ENCODE results near the gene RASSF3. TPM values are rescaled to one million over a fixed set of nuclear protein-coding genes. Genes with fewer than 3 reads are reported as not detected.
A peak's percentile ranks its signal among the peaks of the same experiment; 100 is the strongest.

The RASSF3 gene
- total RNA-seq, 1 donor from 2014 or later = 31.8 TPM

DNA sequence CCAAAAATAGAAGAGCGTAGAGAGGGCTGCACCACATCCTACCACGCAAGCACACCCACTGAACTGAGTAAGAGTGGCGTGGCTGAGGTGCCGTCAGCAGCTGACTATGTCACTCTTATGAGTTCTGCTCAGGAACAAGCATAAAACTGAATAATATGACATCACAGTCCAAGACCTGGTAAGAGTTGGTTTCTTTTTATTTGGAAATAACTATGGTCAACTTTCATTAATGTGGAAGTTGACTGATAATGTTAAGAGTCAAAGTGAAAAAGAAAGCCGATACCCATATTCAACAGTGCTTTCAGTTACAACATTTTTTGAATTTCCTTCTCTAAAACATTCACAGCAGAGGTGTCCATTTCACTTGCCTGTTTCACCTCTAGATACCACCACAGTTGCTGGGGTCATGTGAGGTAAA is 104.3 kb downstream of the RASSF3 start:
- no peaks in the 10 kb centered on the region for H3K9me3 ChIP-seq (ENCODE audit: control insufficient read depth in 3 of 3, low read length in 3 of 3)
- H3K27me3 ChIP-seq (ENCODE audit: control insufficient read depth in 3 of 3, insufficient read depth in 3 of 3, low read length in 3 of 3) = no peaks in the 10 kb centered on the region
- no peak overlapping the region for H3K4me3 ChIP-seq (ENCODE audit: low read length in 3 of 3)
- H3K36me3 ChIP-seq (ENCODE audit: control insufficient read depth in 3 of 3, insufficient read depth in 3 of 3, low read length in 3 of 3) = peaks cover 15 to 30% (median 25%) of the 10 kb centered on the region in 3 donors
- H3K27ac ChIP-seq (ENCODE audit: low read depth, low read length) = no peak overlapping the region
- no peak overlapping the region for H3K9ac ChIP-seq (ENCODE audit: low read depth in 1 of 3, low read length in 3 of 3)
- H3K4me1 ChIP-seq (ENCODE audit: control insufficient read depth in 3 of 3, insufficient read depth in 3 of 3, low read length in 3 of 3) = no peaks in the 10 kb centered on the region

DNA sequence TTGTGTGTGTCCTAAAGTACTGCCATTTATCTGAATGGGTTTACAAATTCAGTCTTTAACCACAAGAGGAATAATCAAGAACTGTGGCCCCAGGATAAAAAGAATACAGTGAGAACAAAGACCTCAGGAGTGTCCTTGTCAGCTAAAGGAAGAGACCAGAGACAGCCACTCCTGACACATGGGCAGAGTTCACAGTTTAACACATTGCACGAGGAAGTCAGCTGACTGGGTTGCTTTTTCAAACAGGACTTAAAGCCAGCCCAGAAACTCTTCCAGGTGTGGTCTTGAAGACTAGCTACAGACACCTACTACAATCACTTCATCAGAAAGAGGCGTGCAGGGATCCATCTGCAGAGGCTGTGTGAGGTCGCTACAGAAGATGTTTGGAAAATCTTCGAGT is 106.1 kb downstream of the RASSF3 start:
- Histone ChIP-seq H3K27me3 (ENCODE audit: control insufficient read depth in 3 of 3, insufficient read depth in 3 of 3, low read length in 3 of 3) (no peaks in the 10 kb centered on the region), H3K4me3 (ENCODE audit: low read length in 3 of 3) (no peak overlapping the region), H3K9me3 (ENCODE audit: control insufficient read depth in 3 of 3, low read length in 3 of 3) (no peaks in the 10 kb centered on the region), H3K27ac (ENCODE audit: low read depth, low read length) (no peak overlapping the region), H3K4me1 (ENCODE audit: control insufficient read depth in 3 of 3, insufficient read depth in 3 of 3, low read length in 3 of 3) (no peaks in the 10 kb centered on the region), H3K9ac (ENCODE audit: low read depth in 1 of 3, low read length in 3 of 3) (no peak overlapping the region), H3K36me3 (ENCODE audit: control insufficient read depth in 3 of 3, insufficient read depth in 3 of 3, low read length in 3 of 3) (peaks cover 30 to 47% (median 42%) of the 10 kb centered on the region in 3 donors)

DNA sequence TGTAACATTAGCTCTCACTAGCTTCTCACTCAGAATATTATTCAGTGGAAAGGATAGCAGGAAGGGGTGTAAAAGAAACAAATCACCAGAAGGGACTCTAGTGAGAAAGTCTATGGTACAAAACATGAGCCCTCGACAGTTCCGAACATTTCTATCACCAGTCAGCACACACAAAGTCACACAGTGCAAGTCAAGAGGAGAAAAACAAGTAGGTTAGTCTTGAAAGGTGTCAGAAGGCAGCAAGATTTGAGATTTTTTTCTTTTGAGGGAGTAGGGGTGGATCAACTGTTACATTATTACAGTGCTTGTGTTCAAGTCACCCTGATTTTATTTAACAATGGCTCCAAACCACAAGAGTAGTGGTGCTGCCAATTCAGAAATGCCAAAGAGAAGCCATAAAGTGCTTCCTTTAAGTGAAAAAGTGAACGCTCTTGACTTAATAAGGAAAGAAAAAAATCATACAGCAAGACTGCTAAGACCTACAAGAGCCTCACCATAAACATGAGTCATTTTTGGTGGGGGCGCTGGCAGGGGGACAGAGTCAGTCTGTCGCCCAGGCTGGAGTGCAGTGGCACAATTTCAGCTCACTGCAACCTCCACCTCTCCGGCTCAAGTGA is 106.7 kb downstream of the RASSF3 start:
- Histone ChIP-seq H3K36me3 (ENCODE audit: control insufficient read depth in 3 of 3, insufficient read depth in 3 of 3, low read length in 3 of 3) (peaks cover 36 to 52% (median 46%) of the 10 kb centered on the region in 3 donors), H3K9me3 (ENCODE audit: control insufficient read depth in 3 of 3, low read length in 3 of 3) (no peaks in the 10 kb centered on the region), H3K4me1 (ENCODE audit: control insufficient read depth in 3 of 3, insufficient read depth in 3 of 3, low read length in 3 of 3) (no peaks in the 10 kb centered on the region), H3K9ac (ENCODE audit: low read depth in 1 of 3, low read length in 3 of 3) (no peak overlapping the region), H3K27me3 (ENCODE audit: control insufficient read depth in 3 of 3, insufficient read depth in 3 of 3, low read length in 3 of 3) (no peaks in the 10 kb centered on the region), H3K4me3 (ENCODE audit: low read length in 3 of 3) (no peak overlapping the region), H3K27ac (ENCODE audit: low read depth, low read length) (no peak overlapping the region)

DNA sequence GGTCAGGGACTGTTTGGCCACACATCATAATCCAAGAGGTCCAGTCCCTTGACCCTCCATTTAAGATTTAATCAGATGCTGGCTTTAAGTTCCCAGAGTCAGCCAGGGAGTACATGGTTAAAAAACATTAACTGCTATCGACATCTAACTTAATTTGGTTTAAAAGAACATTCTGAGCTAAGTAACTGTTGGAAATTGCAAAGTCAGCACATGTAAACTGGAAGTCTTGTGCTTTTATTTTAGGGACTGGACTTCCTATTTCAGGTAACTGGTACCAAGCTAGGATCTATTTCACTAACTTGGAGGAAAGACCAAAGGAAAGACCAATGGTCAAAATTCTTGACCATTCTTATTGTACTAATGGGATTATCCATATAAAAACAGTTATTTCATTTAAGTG is 108.4 kb downstream of the RASSF3 start:
- H3K27ac ChIP-seq (ENCODE audit: low read depth, low read length) = no peak overlapping the region

DNA sequence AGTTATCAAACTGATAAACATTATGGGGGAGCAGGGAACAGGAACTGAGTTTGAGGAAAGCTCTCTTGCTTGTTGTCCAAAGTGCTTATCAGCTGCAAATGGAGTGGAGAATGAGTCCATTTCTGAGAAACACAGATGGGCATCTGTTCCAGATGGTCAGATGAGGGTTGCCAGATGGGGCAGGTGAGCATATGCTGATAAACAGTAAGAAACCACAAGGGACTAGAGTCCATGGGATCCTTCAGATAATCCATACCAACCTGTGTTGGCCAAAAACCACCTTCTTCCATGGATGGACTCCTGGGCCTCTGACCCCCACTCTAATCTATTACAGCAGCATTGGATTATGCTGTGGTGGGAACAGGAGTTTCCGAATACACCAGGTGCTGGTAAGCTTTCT is 110.6 kb downstream of the RASSF3 start:
- Histone ChIP-seq H3K9ac (ENCODE audit: low read depth in 1 of 3, low read length in 3 of 3) (no peak overlapping the region), H3K27me3 (ENCODE audit: control insufficient read depth in 3 of 3, insufficient read depth in 3 of 3, low read length in 3 of 3) (no peaks in the 10 kb centered on the region), H3K9me3 (ENCODE audit: control insufficient read depth in 3 of 3, low read length in 3 of 3) (no peaks in the 10 kb centered on the region), H3K4me1 (ENCODE audit: control insufficient read depth in 3 of 3, insufficient read depth in 3 of 3, low read length in 3 of 3) (no peaks in the 10 kb centered on the region), H3K36me3 (ENCODE audit: control insufficient read depth in 3 of 3, insufficient read depth in 3 of 3, low read length in 3 of 3) (peaks cover 48 to 68% (median 51%) of the 10 kb centered on the region in 3 donors), H3K27ac (ENCODE audit: low read depth, low read length) (no peak overlapping the region), H3K4me3 (ENCODE audit: low read length in 3 of 3) (no peak overlapping the region)

More for the DNA sequence above, 108.4 kb downstream of the RASSF3 start:
- H3K4me3 ChIP-seq (ENCODE audit: low read length in 3 of 3) = no peak overlapping the region
- no peaks in the 10 kb centered on the region for H3K27me3 ChIP-seq (ENCODE audit: control insufficient read depth in 3 of 3, insufficient read depth in 3 of 3, low read length in 3 of 3)
- peaks cover 47 to 67% (median 57%) of the 10 kb centered on the region in 3 donors for H3K36me3 ChIP-seq (ENCODE audit: control insufficient read depth in 3 of 3, insufficient read depth in 3 of 3, low read length in 3 of 3)
- H3K9me3 ChIP-seq (ENCODE audit: control insufficient read depth in 3 of 3, low read length in 3 of 3) = no peaks in the 10 kb centered on the region
- H3K9ac ChIP-seq (ENCODE audit: low read depth in 1 of 3, low read length in 3 of 3) = no peak overlapping the region
- no peaks in the 10 kb centered on the region for H3K4me1 ChIP-seq (ENCODE audit: control insufficient read depth in 3 of 3, insufficient read depth in 3 of 3, low read length in 3 of 3)

DNA sequence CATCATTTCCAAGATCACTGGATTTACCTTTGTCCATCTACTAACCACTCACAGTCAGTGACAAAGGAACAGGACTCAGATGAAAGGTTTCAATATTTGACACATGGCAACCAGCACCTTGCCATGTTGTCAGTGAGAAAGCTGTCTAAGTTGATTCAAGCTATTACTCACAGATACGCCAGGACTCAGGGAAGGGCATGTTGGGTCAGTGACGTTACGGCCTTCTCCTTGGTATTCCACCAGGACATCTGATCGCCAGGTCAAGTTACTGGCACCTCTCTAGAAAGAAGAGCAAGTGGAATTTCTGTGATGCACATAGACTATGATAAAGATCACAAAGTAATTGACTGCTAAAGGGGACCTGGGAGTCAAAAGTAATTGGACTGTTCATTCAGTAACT is 112.5 kb downstream of the RASSF3 start:
- H3K36me3 ChIP-seq (ENCODE audit: control insufficient read depth in 3 of 3, insufficient read depth in 3 of 3, low read length in 3 of 3) = peaks cover 36 to 64% (median 43%) of the 10 kb centered on the region in 3 donors
- no peak overlapping the region for H3K9ac ChIP-seq (ENCODE audit: low read depth in 1 of 3, low read length in 3 of 3)
- no peaks in the 10 kb centered on the region for H3K4me1 ChIP-seq (ENCODE audit: control insufficient read depth in 3 of 3, insufficient read depth in 3 of 3, low read length in 3 of 3)
- H3K27me3 ChIP-seq (ENCODE audit: control insufficient read depth in 3 of 3, insufficient read depth in 3 of 3, low read length in 3 of 3) = no peaks in the 10 kb centered on the region
- no peak overlapping the region for H3K4me3 ChIP-seq (ENCODE audit: low read length in 3 of 3)
- no peaks in the 10 kb centered on the region for H3K9me3 ChIP-seq (ENCODE audit: control insufficient read depth in 3 of 3, low read length in 3 of 3)
- H3K27ac ChIP-seq (ENCODE audit: low read depth, low read length) = no peak overlapping the region

DNA sequence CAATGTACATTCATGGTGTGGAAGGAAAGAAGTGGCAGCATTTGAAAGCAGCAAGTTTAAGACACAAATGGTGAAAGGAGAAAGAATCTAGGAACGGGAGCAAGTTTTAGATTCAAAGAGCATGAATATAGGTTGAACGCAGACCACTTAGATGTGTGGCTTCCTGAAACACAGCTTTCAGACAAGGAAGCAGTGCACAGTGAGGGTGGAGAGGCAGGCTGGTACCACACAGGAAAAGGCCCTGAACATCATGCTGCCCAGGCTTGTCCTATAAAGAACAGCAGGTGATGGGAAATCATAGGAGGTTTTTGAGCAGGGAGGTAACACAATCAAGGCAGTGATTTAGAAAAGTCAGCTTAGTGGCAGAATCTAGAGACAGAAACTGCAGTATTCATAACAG is 113.3 kb downstream of the RASSF3 start:
- H3K4me1 ChIP-seq (ENCODE audit: control insufficient read depth in 3 of 3, insufficient read depth in 3 of 3, low read length in 3 of 3) = no peaks in the 10 kb centered on the region
- H3K27ac ChIP-seq (ENCODE audit: low read depth, low read length) = no peak overlapping the region

DNA sequence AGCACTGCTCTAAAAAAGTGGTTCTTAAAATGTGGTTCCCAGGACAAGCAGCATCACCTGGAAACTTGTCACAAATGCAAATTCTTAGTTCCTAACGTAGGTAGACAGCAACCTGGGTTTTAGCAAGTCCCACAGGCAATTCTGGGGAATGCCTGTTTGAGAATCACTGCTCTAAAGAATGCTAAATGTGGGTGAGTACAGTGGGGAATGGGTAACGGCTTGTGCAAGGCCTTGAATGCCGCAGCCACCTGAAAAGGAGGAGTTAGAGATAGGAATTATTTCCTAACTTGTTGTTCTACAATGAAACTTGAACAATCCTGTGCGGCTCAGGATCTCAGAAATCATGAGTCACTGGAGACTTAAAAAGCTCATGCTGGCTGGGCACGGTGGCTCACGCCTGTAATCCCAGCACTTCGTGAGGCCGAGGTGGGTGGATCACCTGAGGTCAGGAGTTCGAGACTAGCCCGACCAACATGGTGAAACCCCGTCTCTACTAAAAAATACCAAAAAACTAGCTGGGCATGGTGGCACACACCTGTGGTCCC is 114.0 kb downstream of the RASSF3 start:
- H3K9me3 ChIP-seq (ENCODE audit: control insufficient read depth in 3 of 3, low read length in 3 of 3) = no peaks in the 10 kb centered on the region
- H3K27ac ChIP-seq (ENCODE audit: low read depth, low read length) = no peak overlapping the region
- no peak overlapping the region for H3K4me3 ChIP-seq (ENCODE audit: low read length in 3 of 3)
- peaks cover 36 to 60% (median 45%) of the 10 kb centered on the region in 3 donors for H3K36me3 ChIP-seq (ENCODE audit: control insufficient read depth in 3 of 3, insufficient read depth in 3 of 3, low read length in 3 of 3)
- no peak overlapping the region for H3K9ac ChIP-seq (ENCODE audit: low read depth in 1 of 3, low read length in 3 of 3)
- no peaks in the 10 kb centered on the region for H3K27me3 ChIP-seq (ENCODE audit: control insufficient read depth in 3 of 3, insufficient read depth in 3 of 3, low read length in 3 of 3)
- H3K4me1 ChIP-seq (ENCODE audit: control insufficient read depth in 3 of 3, insufficient read depth in 3 of 3, low read length in 3 of 3) = no peaks in the 10 kb centered on the region

More for the DNA sequence above, 113.3 kb downstream of the RASSF3 start:
- H3K4me3 ChIP-seq (ENCODE audit: low read length in 3 of 3) = no peak overlapping the region
- peaks cover 36 to 62% (median 43%) of the 10 kb centered on the region in 3 donors for H3K36me3 ChIP-seq (ENCODE audit: control insufficient read depth in 3 of 3, insufficient read depth in 3 of 3, low read length in 3 of 3)
- H3K9me3 ChIP-seq (ENCODE audit: control insufficient read depth in 3 of 3, low read length in 3 of 3) = no peaks in the 10 kb centered on the region
- H3K27me3 ChIP-seq (ENCODE audit: control insufficient read depth in 3 of 3, insufficient read depth in 3 of 3, low read length in 3 of 3) = no peaks in the 10 kb centered on the region
- no peak overlapping the region for H3K9ac ChIP-seq (ENCODE audit: low read depth in 1 of 3, low read length in 3 of 3)

DNA sequence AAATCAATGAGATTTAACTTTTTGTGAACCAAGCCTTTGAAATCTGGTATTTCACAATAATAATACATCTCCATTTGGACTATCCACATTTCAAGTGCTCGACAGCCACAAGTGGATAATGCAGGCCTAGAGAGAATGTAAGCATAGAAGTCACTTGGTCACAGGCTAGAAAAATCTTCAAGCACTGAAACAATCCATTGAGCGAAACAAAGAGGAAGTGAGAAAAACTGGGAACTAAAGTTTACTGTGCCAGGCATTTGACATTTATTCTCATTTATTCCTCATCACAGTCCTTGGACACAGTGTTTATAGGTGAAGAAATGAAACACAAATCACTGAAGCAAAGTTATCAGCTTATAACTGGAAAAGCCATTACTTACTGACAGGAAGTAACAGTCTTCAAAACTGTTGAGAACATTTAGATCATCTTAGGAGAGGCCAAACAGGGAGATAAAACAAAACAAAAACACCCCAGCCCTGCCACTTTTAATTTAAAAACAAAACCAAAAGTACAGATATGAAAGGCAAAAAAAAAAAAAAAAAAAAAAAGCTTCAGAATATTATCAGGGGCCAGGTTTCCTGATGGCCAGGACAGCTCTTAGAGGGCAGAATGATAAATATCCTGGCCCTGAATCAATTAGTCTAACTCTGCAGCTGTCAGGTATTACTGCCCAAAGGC is 119.8 kb downstream of the RASSF3 start:
- H3K27me3 ChIP-seq (ENCODE audit: control insufficient read depth in 3 of 3, insufficient read depth in 3 of 3, low read length in 3 of 3) = no peaks in the 10 kb centered on the region
- no peak overlapping the region for H3K4me3 ChIP-seq (ENCODE audit: low read length in 3 of 3)
- H3K9ac ChIP-seq (ENCODE audit: low read depth in 1 of 3, low read length in 3 of 3) = no peak overlapping the region
- H3K36me3 ChIP-seq (ENCODE audit: control insufficient read depth in 3 of 3, insufficient read depth in 3 of 3, low read length in 3 of 3) = peaks cover 13 to 20% (median 14%) of the 10 kb centered on the region in 3 donors
- H3K9me3 ChIP-seq (ENCODE audit: control insufficient read depth in 3 of 3, low read length in 3 of 3) = no peaks in the 10 kb centered on the region
- H3K4me1 ChIP-seq (ENCODE audit: control insufficient read depth in 3 of 3, insufficient read depth in 3 of 3, low read length in 3 of 3) = peaks cover 0 to 13% (median 4%) of the 10 kb centered on the region in 3 donors
- H3K27ac ChIP-seq (ENCODE audit: low read depth, low read length) = peak overlapping the region; percentile 20

DNA sequence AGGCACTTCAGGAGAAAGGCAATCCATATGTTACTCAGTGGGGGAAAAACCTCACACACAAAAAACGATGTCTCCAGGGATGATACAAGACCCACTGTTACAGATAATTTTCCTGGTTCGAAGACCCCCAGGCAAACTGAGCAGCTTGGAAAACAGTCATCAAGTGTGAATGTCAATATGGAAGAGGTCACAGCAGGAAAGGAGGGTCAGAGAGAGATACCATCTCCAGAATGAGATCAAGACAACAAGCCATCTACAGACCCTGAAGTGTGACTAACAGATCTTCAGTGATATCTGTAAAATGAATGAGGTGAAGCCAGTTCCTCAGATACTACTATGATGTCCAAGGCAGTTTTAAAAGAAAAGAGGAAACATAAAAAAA is 120.3 kb downstream of the RASSF3 start:
- no peak overlapping the region for H3K4me3 ChIP-seq (ENCODE audit: low read length in 3 of 3)

More for the DNA sequence above, 120.3 kb downstream of the RASSF3 start:
- Histone ChIP-seq H3K36me3 (ENCODE audit: control insufficient read depth in 3 of 3, insufficient read depth in 3 of 3, low read length in 3 of 3) (peaks cover 15 to 21% (median 18%) of the 10 kb centered on the region in 3 donors), H3K9ac (ENCODE audit: low read depth in 1 of 3, low read length in 3 of 3) (no peak overlapping the region), H3K27ac (ENCODE audit: low read depth, low read length) (peak overlapping the region; percentile 20), H3K9me3 (ENCODE audit: control insufficient read depth in 3 of 3, low read length in 3 of 3) (no peaks in the 10 kb centered on the region), H3K27me3 (ENCODE audit: control insufficient read depth in 3 of 3, insufficient read depth in 3 of 3, low read length in 3 of 3) (no peaks in the 10 kb centered on the region), H3K4me1 (ENCODE audit: control insufficient read depth in 3 of 3, insufficient read depth in 3 of 3, low read length in 3 of 3) (peaks cover 0 to 13% (median 4%) of the 10 kb centered on the region in 3 donors)
